CD4-positive, alpha-beta T cell (primary cell): ENCODE results near the gene MTHFD1L. TPM values are rescaled to one million over a fixed set of nuclear protein-coding genes. Genes with fewer than 3 reads are reported as not detected.

Experiments used
- ATAC-seq: fragments of 200-7000 bp; cut with Tn5 transposase; one replicate; pipeline ENCODE4 v1.10.0; 2022; ENCODE audit warnings: mild to moderate bottlenecking; ENCODE audit not compliant: poor library complexity
- CTCF ChIA-PET: fragments of 350-600 bp; sonication (Branson Sonifier 250); formaldehyde crosslinking; loops from one replicate; lab custom pipeline; 2021; ENCODE audit warnings: antibody characterized with exemption, inconsistent platforms; lab: Charles Lee
- POLR2A ChIA-PET: fragments of 350-600 bp; sonication (Branson Sonifier 250); formaldehyde crosslinking; loops from one replicate; lab custom pipeline; 2021; ENCODE audit warnings: antibody characterized with exemption, inconsistent platforms; lab: Charles Lee
- DNase-seq, 14 experiments: peaks; one replicate each; pipeline ENCODE4 v3.0.0-alpha.2; 2013 to 2020; ENCODE audit warnings: mixed read lengths in 2 of 14
- H3K27ac ChIP-seq, 2 donors: one replicate each; pipeline versions ENCODE4 v1.5.1 to v1.7.0; 2013; ENCODE audit warnings: low read length in 2 of 2, low read depth in 1 of 2, mild to moderate bottlenecking in 1 of 2
- H3K27me3 ChIP-seq, 2 experiments: 1 replicate in 1 of 2; 2 replicates in 1 of 2; pipeline versions ENCODE4 v1.6.1 to v1.7.0; 2013; ENCODE audit warnings: low read length in 2 of 2, control low read depth in 1 of 2, mild to moderate bottlenecking in 1 of 2, moderate library complexity in 1 of 2; ENCODE audit not compliant: insufficient read depth in 2 of 2, control insufficient read depth in 1 of 2
- H3K36me3 ChIP-seq: one replicate; pipeline ENCODE4 v1.6.1; 2013; ENCODE audit warnings: low read length, control low read depth; ENCODE audit not compliant: insufficient read depth
- H3K4me1 ChIP-seq: one replicate; pipeline ENCODE4 v1.6.1; 2013; ENCODE audit warnings: low read length, control low read depth; ENCODE audit not compliant: insufficient read depth
- H3K4me3 ChIP-seq: one replicate; pipeline ENCODE4 v1.5.1; 2013; ENCODE audit warnings: mild to moderate bottlenecking, low read length, moderate library complexity
- H3K9me3 ChIP-seq, 2 experiments: 1 replicate in 1 of 2; 2 replicates in 1 of 2; pipeline versions ENCODE4 v1.6.1 to v1.7.0; 2013; ENCODE audit warnings: low read length in 2 of 2, mild to moderate bottlenecking in 2 of 2, control low read depth in 1 of 2, moderate library complexity in 1 of 2; ENCODE audit not compliant: control insufficient read depth in 1 of 2, insufficient read depth in 1 of 2
- H3K27ac Mint-ChIP-seq: one replicate; pipeline ENCODE4 v1.8.0; 2020; ENCODE audit warnings: mixed read lengths
- H3K27me3 Mint-ChIP-seq: one replicate; pipeline ENCODE4 v1.8.0; 2021; ENCODE audit warnings: mixed read lengths
- H3K36me3 Mint-ChIP-seq: one replicate; pipeline ENCODE4 v1.8.0; 2021; ENCODE audit warnings: low read depth, mixed read lengths
- H3K4me1 Mint-ChIP-seq: one replicate; pipeline ENCODE4 v1.8.0; 2021; ENCODE audit warnings: low read depth, mixed read lengths
- H3K4me3 Mint-ChIP-seq: one replicate; pipeline ENCODE4 v1.8.0; 2020; ENCODE audit warnings: mild to moderate bottlenecking, mixed read lengths
- H3K9me3 Mint-ChIP-seq: one replicate; pipeline ENCODE4 v1.8.0; 2020; ENCODE audit warnings: mixed read lengths
- intact Hi-C, 2 experiments: fragments of 100-400 bp; cut with DNase I in 1 of 2; cut with micrococcal nuclease in 1 of 2; formaldehyde crosslinking; loops; one replicate each; pipeline versions ENCODE4 v1.15.1 to v1.9.0; 2023 to 2025; cut with DNase I, micrococcal nuclease
- total RNA-seq, 174 experiments: library from RNA in 2 of 174; stranded (reverse) in 2 of 174; gene quantifications; one replicate each; pipeline ENCODE4 v1.2.3 and lab custom pipeline; 2021 to 2026
- TF ChIP-seq, protein P1 (sequence below): fragments of 200-600 bp; IDR thresholded peaks from one replicate; pipeline ENCODE4 v1.8.0; 2022; ENCODE audit warnings: antibody characterized with exemption, mild to moderate bottlenecking

Gene MTHFD1L
- total RNA-seq, 2 experiments from 2014 or later, result 8.8 to 9.7 TPM

DNA sequence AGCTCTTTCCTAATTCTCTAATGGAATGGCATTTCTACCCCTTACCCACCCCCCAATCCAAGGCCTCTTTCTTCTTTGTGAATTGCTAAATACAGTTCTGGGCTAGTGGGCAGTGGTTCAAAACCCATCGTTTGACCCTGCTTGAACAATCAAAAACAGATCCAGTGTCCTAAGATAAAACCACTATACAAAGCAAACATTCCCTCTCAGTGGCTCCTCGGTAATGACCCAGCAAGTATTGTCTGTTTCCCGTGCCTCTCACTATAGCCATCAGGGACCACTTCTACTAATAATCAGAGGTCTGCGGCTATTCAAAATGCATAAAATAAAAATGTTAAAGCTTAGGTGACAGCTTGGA is 230.7 kb downstream of the MTHFD1L start:
- intact Hi-C loops, result no loop called here
- Mint-ChIP-seq H3K27ac (no peak overlapping the region), H3K9me3 (peaks cover 3% of the 10 kb centered on the region), H3K4me3 (no peak overlapping the region), H3K27me3 (no peaks in the 10 kb centered on the region), H3K4me1 (no peaks in the 10 kb centered on the region), H3K36me3 (peaks cover 45% of the 10 kb centered on the region)
- ChIA-PET POLR2A (no interaction called here), CTCF (interaction anchor here (0.9 to 1.2 kb wide), 2 partner anchors 82 to 228 kb away, joined by 3 read pairs; no protein-coding TSS in a partner anchor)
- Histone ChIP-seq H3K4me3 (no peak overlapping the region), H3K36me3 (peaks cover 2% of the 10 kb centered on the region), H3K4me1 (no peaks in the 10 kb centered on the region), H3K27ac (no peak overlapping the region), H3K9me3 (no peaks in the 10 kb centered on the region), H3K27me3 (no peaks in the 10 kb centered on the region)
- no peak for ATAC-seq
- no peak for DNase-seq
- TF ChIP-seq, protein P1, sequence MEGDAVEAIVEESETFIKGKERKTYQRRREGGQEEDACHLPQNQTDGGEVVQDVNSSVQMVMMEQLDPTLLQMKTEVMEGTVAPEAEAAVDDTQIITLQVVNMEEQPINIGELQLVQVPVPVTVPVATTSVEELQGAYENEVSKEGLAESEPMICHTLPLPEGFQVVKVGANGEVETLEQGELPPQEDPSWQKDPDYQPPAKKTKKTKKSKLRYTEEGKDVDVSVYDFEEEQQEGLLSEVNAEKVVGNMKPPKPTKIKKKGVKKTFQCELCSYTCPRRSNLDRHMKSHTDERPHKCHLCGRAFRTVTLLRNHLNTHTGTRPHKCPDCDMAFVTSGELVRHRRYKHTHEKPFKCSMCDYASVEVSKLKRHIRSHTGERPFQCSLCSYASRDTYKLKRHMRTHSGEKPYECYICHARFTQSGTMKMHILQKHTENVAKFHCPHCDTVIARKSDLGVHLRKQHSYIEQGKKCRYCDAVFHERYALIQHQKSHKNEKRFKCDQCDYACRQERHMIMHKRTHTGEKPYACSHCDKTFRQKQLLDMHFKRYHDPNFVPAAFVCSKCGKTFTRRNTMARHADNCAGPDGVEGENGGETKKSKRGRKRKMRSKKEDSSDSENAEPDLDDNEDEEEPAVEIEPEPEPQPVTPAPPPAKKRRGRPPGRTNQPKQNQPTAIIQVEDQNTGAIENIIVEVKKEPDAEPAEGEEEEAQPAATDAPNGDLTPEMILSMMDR, result no peak

DNA sequence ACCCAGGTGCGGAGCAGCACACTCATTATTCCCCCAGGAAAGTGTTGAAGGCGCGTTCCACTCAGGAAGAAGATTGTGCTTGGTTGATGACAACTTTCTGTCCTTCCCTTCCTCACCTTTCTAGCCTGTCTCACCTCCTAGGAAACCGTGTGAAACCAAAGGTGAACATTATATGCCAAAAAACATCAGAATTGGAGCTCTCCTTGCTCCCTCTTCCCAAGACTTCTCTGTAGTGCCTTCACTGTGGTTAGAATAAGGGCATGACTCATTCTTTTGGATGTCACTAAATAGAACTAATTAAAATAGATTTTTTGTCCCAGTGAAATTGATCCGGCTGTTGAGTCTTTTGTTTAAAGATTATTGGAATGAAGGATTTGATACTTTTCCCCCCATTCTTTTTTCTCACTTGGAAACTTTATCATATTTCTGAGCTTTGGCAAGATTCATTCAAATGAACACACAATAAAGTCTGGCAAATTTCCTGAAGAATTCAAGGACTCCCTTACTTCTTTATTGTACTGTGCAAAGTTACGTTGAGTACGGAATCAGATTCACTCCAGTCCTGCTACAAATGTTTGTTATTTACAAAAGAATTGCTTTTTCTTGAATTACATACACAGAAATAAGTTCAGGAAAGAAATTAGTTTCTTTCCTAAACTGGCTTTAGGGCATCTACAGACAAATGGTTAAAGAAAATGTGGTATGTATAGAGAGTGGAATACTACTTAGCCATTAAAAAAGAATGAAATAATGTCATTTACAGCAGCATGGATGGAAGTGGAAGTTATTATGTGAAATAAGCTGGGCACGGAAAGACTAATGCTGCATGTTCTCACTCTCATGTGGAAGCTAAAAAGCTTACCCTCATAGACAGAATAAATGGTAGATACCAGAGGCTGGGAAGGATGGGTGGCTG is 231.4 kb downstream of the MTHFD1L start:
- CTCF ChIA-PET, result interaction anchor here (1.2 kb wide), 1 partner anchor 82 kb away, joined by 3 read pairs; no protein-coding TSS in a partner anchor
- H3K27ac Mint-ChIP-seq, result no peak overlapping the region
- no peaks in the 10 kb centered on the region for H3K4me1 Mint-ChIP-seq
- H3K27me3 Mint-ChIP-seq, result no peaks in the 10 kb centered on the region
- Histone ChIP-seq H3K9me3 (no peaks in the 10 kb centered on the region), H3K27ac (no peak overlapping the region), H3K36me3 (peaks cover 2% of the 10 kb centered on the region), H3K27me3 (no peaks in the 10 kb centered on the region), H3K4me1 (no peaks in the 10 kb centered on the region), H3K4me3 (no peak overlapping the region)
- TF ChIP-seq, protein P1, result no peak
- no peak for ATAC-seq
- no peak overlapping the region for H3K4me3 Mint-ChIP-seq
- peaks cover 41% of the 10 kb centered on the region for H3K36me3 Mint-ChIP-seq
- H3K9me3 Mint-ChIP-seq, result peaks cover 3% of the 10 kb centered on the region
- intact Hi-C loops, result no loop called here
- POLR2A ChIA-PET, result no interaction called here
- no peak for DNase-seq

DNA sequence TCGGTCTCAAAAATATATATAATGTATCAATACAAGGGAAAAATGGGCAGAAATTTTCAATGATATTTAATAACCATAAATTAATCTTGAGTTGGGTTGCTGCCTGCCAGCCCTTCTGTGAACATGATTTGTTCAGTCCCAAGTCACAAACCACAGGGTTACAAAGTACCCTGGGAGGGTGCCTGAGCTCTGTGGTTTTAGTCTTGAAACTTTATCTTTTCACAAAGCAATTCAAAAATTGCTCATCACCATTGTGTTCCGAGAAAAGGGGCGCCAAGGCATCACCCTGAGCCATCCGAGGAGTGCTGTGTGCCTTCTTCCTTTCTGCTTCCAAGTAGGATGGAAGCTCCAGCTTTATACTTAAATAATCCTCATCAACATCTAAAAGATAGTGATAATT is 232.7 kb downstream of the MTHFD1L start:
- H3K9me3 ChIP-seq, result no peaks in the 10 kb centered on the region
- DNase-seq (no peak), ATAC-seq (no peak)
- POLR2A ChIA-PET, result no interaction called here
- H3K36me3 Mint-ChIP-seq, result peaks cover 29% of the 10 kb centered on the region
- H3K27me3 Mint-ChIP-seq, result no peaks in the 10 kb centered on the region
- H3K27ac Mint-ChIP-seq, result no peak overlapping the region
- peaks cover 3% of the 10 kb centered on the region for H3K9me3 Mint-ChIP-seq
- intact Hi-C loops, result no loop called here
- H3K4me3 ChIP-seq, result no peak overlapping the region
- peaks cover under 1% of the 10 kb centered on the region for H3K36me3 ChIP-seq
- H3K4me1 Mint-ChIP-seq, result no peaks in the 10 kb centered on the region
- CTCF ChIA-PET, result no interaction called here
- H3K4me3 Mint-ChIP-seq, result no peak overlapping the region
- H3K4me1 ChIP-seq, result no peaks in the 10 kb centered on the region
- H3K27ac ChIP-seq, result no peak overlapping the region
- no peaks in the 10 kb centered on the region for H3K27me3 ChIP-seq
- TF ChIP-seq, protein P1, result no peak
